Tibial artery (tissue), 4 donors: ENCODE results near the gene PLEKHO2.

Source experiments
- DNase-seq, 2 donors: peaks; one replicate each; pipeline ENCODE4 v3.0.0-alpha.2; 2019
- H3K27ac ChIP-seq, 2 donors: fragments of 200-600 bp; sonication (generic) in 1 of 2; 1 replicate in 1 of 2; 2 replicates in 1 of 2; pipeline ENCODE4 v1.5.1; 2018 to 2019; ENCODE audit warnings: mild to moderate bottlenecking in 1 of 2
- H3K27me3 ChIP-seq, 2 donors: fragments of 200-600 bp; sonication (generic) in 1 of 2; one replicate each; pipeline versions ENCODE4 v1.5.1 to v1.6.0; 2016 to 2019
- H3K36me3 ChIP-seq, 3 donors: fragments of 200-600 bp; sonication (generic) in 2 of 3; one replicate each; pipeline ENCODE4 v1.5.1; 2016 to 2019; ENCODE audit warnings: mild to moderate bottlenecking in 2 of 3
- H3K4me1 ChIP-seq, 4 donors: fragments of 200-600 bp; sonication (generic) in 2 of 4; 1 replicate in 3 of 4; 2 replicates in 1 of 4; pipeline ENCODE4 v1.5.1; 2016 to 2019
- H3K4me3 ChIP-seq, 2 donors: fragments of 200-600 bp; sonication (generic) in 1 of 2; 1 replicate in 1 of 2; 2 replicates in 1 of 2; pipeline ENCODE4 v1.5.1; 2018 to 2019; ENCODE audit warnings: mild to moderate bottlenecking in 2 of 2
- H3K9me3 ChIP-seq, 3 donors: fragments of 200-600 bp; sonication (generic) in 1 of 3; one replicate each; pipeline ENCODE4 v1.5.1; 2016 to 2019
- CTCF ChIP-seq, 2 experiments: fragments of 200-600 bp in 1 of 2; fragments of 450-650 bp in 1 of 2; IDR thresholded peaks; one replicate each; pipeline ENCODE4 v1.5.1; 2017 to 2019; ENCODE audit warnings: antibody characterized with exemption in 2 of 2, mild to moderate bottlenecking in 1 of 2, moderate library complexity in 1 of 2
- intact Hi-C: fragments of 100-400 bp; cut with DNase I; formaldehyde crosslinking; loops from one replicate; pipeline ENCODE4 v1.15.0; 2023; ENCODE audit warnings: low total_unique reads

PLEKHO2 gene

GRCh38 chr15:64847876-64848716 lies 6.4 kb downstream of the PLEKHO2 start:
- no peak for TF ChIP-seq CTCF (IDR thresholded peaks at IDR 0.05)
- H3K4me3 ChIP-seq, result no peak overlapping the region
- H3K27me3 ChIP-seq, result no peaks in the 10 kb centered on the region
- H3K27ac ChIP-seq, result peak overlapping the region; percentile 96 to 97
- peaks cover 13 to 23% (median 20%) of the 10 kb centered on the region in 3 donors for H3K36me3 ChIP-seq
- intact Hi-C loops, result loop anchor here (10.0 kb wide), 1 partner anchor 47 kb away; no protein-coding TSS in a partner anchor
- H3K4me1 ChIP-seq, result peaks cover 0 to 76% (median 52%) of the 10 kb centered on the region in 4 donors
- DNase-seq, result no peak
- H3K9me3 ChIP-seq, result no peaks in the 10 kb centered on the region

GRCh38 chr15:64850778-64851502 lies 9.2 kb downstream of the PLEKHO2 start:
- TF ChIP-seq CTCF (IDR thresholded peaks at IDR 0.05), result no peak
- Histone ChIP-seq H3K27me3 (no peaks in the 10 kb centered on the region), H3K27ac (peak overlapping the region; percentile 62 to 73), H3K36me3 (peaks cover 24 to 40% (median 38%) of the 10 kb centered on the region in 3 donors), H3K9me3 (no peaks in the 10 kb centered on the region), H3K4me3 (no peak overlapping the region), H3K4me1 (peaks cover 0 to 75% (median 50%) of the 10 kb centered on the region in 4 donors)
- no peak for DNase-seq
- intact Hi-C loops, result no loop called here

GRCh38 chr15:64851503-64851840 lies 9.8 kb downstream of the PLEKHO2 start:
- peaks cover 0 to 75% (median 54%) of the 10 kb centered on the region in 4 donors for H3K4me1 ChIP-seq
- peak in 1 of 2 donors; percentile 70 for DNase-seq
- H3K27me3 ChIP-seq, result no peaks in the 10 kb centered on the region
- H3K27ac ChIP-seq, result peak overlapping the region; percentile 62 to 73
- intact Hi-C loops, result no loop called here
- H3K9me3 ChIP-seq, result no peaks in the 10 kb centered on the region
- no peak overlapping the region for H3K4me3 ChIP-seq
- H3K36me3 ChIP-seq, result peaks cover 24 to 45% (median 40%) of the 10 kb centered on the region in 3 donors
- no peak for TF ChIP-seq CTCF (IDR thresholded peaks at IDR 0.05)

GRCh38 chr15:64854041-64854440 lies 12.3 kb downstream of the PLEKHO2 start:
- H3K4me3 ChIP-seq, result no peak overlapping the region
- peaks cover 15 to 37% (median 36%) of the 10 kb centered on the region in 3 donors for H3K36me3 ChIP-seq
- TF ChIP-seq CTCF (IDR thresholded peaks at IDR 0.05), result no peak
- H3K27ac ChIP-seq, result peak overlapping the region; percentile 77 to 79
- peaks cover 0 to 84% (median 65%) of the 10 kb centered on the region in 4 donors for H3K4me1 ChIP-seq
- DNase-seq, result no peak
- H3K9me3 ChIP-seq, result no peaks in the 10 kb centered on the region
- intact Hi-C loops, result no loop called here
- H3K27me3 ChIP-seq, result no peaks in the 10 kb centered on the region

- H3K27me3 ChIP-seq, result no peaks in the 10 kb centered on the region
- H3K4me3 ChIP-seq, result no peak overlapping the region
- peaks cover 0 to 87% (median 65%) of the 10 kb centered on the region in 4 donors for H3K4me1 ChIP-seq
- H3K9me3 ChIP-seq, result no peaks in the 10 kb centered on the region
- no peak for DNase-seq
- H3K36me3 ChIP-seq, result peaks cover 11 to 36% (median 31%) of the 10 kb centered on the region in 3 donors
- intact Hi-C loops, result no loop called here
- TF ChIP-seq CTCF (IDR thresholded peaks at IDR 0.05), result no peak
- peak overlapping the region; percentile 77 to 79 for H3K27ac ChIP-seq
Observed at GRCh38 chr15:64854526-64854925, 12.8 kb downstream of the PLEKHO2 start.
